ENCODE measurements around the gene C16orf89.

The C16orf89 gene

DNA sequence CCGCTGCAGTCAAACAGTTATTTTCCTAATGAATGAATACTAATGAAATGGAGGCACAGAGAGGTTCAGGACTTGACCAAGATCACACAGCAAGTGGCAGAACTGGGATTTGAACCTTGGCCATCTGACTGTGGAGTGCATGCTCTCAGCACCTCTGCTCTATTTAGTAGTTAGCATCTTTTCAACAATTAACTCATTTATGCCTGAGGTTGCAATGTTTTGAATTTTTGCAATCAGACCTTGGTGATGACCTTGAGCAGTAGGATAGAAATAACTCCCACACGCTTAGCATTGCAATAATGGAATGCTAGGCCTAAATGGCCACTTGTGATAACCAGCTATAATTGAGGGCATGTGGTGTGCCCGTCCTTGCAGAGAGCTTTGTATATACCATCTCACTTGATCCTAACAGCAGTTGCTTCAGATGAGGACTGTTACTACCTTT is 63.0 kb downstream of the C16orf89 start:
- no peak for DNase-seq (ENCODE audit: low read depth)

DNA sequence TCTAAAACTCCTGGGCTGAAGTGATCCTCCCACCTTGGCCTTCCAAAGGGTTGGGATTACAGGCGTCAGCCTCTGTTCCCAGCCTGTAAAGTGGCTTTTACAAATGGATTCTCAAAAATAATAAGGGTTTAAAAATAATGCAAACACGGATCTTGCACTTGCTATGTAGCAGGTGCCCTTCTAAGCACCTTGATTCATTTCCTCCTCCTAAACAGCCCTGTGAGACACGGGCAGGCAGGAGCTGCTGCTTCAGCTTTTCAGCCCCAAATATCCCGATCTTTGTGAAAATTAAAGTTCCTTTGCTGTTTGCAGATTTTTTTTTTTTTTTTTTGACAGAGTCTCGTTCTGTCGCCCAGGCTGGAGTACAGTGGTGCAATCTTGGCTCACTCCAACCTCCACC is 63.8 kb downstream of the C16orf89 start:
- no peak for DNase-seq (ENCODE audit: low read depth)

DNA sequence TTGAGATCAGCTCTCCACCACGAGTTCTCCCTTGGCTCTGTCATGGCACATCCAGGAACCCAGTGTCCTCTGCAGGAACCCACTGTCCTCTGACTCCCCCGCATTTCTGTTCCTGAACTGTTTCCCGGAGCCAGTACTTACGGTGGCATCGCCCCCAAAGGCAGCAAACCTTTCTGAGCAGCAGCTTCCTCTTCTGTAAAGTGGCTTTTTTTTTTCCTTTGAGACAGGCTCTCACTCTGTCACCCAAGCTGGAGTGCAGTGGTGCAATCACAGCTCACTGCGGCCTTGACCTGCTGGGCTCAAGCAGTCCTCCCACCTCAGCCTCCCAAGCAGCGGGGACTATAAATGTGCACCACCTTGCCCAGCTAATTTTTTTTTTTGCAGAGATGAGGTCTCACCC is 64.2 kb downstream of the C16orf89 start:
- DNase-seq (ENCODE audit: low read depth): no peak

GRCh38 chr16:5000573-5001001 is 65.2 kb downstream of the C16orf89 start:
- no peak for DNase-seq (ENCODE audit: low read depth)

GRCh38 chr16:4994719-4995434 is 70.9 kb downstream of the C16orf89 start:
- no peak for DNase-seq (ENCODE audit: low read depth)

Data from fibroblast of the conjunctiva (primary cell).